ENCODE results near the gene CLEC4G. TPM values are rescaled to one million over a fixed set of nuclear protein-coding genes. Genes with fewer than 3 reads are reported as not detected.
"Not testable (repeated sequence)": the region's sequence is repeated elsewhere in the genome, so short reads cannot be mapped to it uniquely, and the experiment has no call there.

CLEC4G gene
- total RNA-seq, 2 donors from 2014 or later: 0.57 TPM; not detected in 1

DNA sequence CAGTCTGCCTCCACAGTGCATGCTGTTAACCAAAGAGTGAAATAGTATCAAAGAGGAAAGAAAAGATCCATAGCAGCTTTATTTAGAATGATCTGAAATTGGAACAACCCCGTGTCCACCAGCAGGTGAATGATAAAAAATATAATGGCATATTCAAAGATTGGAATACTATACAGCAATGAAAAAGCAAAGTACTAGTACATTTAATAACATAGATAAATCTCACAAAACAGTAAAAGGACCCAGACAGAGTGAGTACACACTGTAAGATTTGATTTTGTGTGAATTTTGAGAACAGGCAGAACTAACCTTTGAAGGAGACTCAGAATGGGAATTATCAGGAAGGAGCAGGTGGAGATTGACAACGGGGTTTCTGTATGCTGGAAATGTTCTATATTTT lies 16.3 kb upstream of the CLEC4G start:
- intact Hi-C loops (cut with DNase I): no loop called here
- 83% methylated on average over 2 of the region's 2 CpGs for WGBS
- no peak overlapping the region for H3K27ac ChIP-seq
- no peaks in the 10 kb centered on the region for H3K4me1 ChIP-seq (replicated peaks)
- H3K36me3 ChIP-seq: no peaks in the 10 kb centered on the region
- no peak for DNase-seq (ENCODE audit: low spot score)
- no peaks in the 10 kb centered on the region for H3K9me3 ChIP-seq
- no peak for TF ChIP-seq POLR2A (IDR thresholded peaks at IDR 0.05)
- TF ChIP-seq, protein P1, sequence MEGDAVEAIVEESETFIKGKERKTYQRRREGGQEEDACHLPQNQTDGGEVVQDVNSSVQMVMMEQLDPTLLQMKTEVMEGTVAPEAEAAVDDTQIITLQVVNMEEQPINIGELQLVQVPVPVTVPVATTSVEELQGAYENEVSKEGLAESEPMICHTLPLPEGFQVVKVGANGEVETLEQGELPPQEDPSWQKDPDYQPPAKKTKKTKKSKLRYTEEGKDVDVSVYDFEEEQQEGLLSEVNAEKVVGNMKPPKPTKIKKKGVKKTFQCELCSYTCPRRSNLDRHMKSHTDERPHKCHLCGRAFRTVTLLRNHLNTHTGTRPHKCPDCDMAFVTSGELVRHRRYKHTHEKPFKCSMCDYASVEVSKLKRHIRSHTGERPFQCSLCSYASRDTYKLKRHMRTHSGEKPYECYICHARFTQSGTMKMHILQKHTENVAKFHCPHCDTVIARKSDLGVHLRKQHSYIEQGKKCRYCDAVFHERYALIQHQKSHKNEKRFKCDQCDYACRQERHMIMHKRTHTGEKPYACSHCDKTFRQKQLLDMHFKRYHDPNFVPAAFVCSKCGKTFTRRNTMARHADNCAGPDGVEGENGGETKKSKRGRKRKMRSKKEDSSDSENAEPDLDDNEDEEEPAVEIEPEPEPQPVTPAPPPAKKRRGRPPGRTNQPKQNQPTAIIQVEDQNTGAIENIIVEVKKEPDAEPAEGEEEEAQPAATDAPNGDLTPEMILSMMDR (IDR thresholded peaks at IDR 0.05): no peak
- TF ChIP-seq POLR2AphosphoS5 (IDR thresholded peaks at IDR 0.05): no peak
- H3K27me3 ChIP-seq (replicated peaks; ENCODE audit: insufficient read depth): no peaks in the 10 kb centered on the region
- H3K4me3 ChIP-seq: no peak overlapping the region

DNA sequence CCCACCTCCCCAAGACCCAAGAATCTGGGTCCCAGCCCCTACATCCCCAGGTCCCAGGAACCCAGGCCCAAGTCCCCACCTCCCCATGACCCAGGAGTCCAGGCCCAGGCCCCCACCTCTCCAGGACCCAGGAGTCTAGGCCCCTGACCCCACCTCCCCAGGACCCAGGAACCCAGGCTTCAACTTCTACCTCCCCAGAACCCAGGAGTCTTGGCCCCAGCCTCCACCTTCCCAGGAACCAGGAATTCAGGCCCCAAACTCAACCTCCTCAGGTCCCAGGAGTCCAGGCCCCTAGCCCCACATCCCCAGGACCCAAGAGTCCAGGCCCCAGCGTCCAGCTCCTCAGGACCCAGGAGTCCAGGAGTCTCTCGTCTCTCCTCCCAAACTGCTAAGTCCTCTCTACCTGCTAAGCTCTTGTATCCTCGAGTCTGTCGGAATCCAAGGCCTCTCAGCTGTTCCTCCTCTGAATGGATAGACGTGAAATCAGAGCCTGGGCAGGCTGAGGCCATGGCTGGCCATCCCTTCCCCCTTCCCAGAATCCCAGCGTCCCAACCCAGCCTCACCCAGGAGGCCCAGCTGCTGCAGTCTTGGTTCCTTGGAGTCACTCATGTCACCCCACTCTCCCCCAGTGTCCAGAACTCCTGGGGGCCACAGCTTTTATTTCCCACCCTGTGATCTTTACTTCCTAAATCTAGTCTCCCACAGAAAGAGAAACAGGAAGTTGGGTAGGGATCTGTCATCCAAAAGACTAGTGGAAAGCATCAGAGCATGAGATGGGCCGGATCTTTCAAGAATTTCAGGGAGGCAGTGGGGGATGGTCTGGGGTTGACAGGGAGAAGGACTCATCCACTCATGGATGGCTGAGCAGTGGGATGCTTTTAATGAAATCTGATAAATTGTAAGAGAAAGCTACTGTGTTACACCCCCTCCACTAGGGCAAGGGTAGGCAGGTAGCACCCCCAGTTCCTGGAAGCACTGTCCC lies 15.3 kb upstream of the CLEC4G start, which contains the start of gene CD209:
CD209 (minus strand) TSS at position 632 of the 982 bp plus-strand sequence; CDS start at position 609, 23 bp downstream.
- Histone ChIP-seq H3K4me1 (replicated peaks) (no peaks in the 10 kb centered on the region), H3K4me3 (no peak within 1 kb of the TSS), H3K27ac (no peak within 1 kb of the TSS), H3K36me3 (no peaks in the 10 kb centered on the region), H3K27me3 (replicated peaks; ENCODE audit: insufficient read depth) (no peaks in the 10 kb centered on the region), H3K9me3 (no peaks in the 10 kb centered on the region)
- TF ChIP-seq, protein P1 (IDR thresholded peaks at IDR 0.05): no peak
- TF ChIP-seq POLR2AphosphoS5 (IDR thresholded peaks at IDR 0.05) (no peak), POLR2A (IDR thresholded peaks at IDR 0.05) (no peak)
- 62% methylated on average over 7 of the region's 7 CpGs for WGBS
- intact Hi-C loops (cut with DNase I): no loop called here
- DNase-seq (ENCODE audit: low spot score): no peak

DNA sequence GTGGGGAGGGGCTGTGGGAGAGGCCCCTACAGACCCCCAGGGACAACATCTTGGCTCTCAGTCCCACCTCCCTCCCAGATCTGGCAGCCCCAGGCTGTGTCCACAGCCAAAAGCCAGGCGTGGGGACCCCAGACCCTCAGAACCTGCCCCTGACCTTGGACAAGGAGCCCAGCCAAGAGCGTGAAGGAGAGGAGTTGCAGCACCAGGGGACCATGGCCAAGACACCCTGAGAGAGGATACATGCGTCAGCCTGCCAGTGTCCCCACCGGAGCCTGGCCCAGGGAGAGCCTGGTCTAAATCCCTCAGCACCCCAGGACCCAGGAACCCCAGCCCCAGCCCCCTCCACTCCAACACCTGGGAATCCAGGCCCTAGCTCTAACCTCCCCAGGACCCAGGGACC lies 14.4 kb upstream of the CLEC4G start:
- 66% methylated on average over 3 of the region's 4 CpGs for WGBS
- DNase-seq (ENCODE audit: low spot score); H3K36me3 ChIP-seq; H3K27me3 ChIP-seq (replicated peaks; ENCODE audit: insufficient read depth); H3K27ac ChIP-seq; H3K4me1 ChIP-seq (replicated peaks); H3K4me3 ChIP-seq; intact Hi-C loops (cut with DNase I); H3K9me3 ChIP-seq: not testable (repeated sequence)

DNA sequence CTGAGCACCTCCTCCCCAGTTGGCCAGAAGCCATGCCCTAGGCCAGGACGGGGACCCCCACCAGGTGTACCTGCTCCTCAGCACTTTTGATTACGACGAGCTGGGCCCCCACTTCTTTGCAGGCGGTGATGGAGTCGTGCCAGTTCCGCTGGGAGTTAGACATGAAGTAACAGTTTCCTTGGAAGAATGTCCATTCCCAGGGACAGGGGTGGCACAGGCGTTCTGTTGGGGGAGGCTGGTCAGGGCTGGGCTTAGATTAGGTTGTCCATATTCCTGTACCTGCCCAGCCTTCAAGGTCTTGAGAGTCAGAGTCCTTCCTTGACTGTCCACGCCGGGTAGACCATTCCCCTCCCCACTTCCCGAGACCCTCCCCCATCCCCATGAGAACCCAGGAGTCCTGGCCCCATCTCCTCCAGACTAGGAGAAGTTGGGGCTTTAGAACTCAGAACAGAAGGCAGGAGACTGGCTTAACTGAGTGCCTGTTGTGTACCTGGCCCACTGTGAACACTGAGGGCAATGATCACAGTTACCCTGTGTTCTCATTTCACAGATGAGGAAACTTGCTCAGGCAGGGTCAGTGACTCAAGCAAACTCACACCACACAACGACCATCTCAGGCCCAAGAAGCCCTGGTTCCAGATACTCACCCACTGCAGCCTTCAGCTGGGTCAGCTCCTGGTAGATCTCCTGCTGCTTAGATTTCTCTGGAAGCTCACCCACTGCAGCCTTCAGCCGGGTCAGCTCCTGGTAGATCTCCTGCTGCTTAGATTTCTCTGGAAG lies 13.2 kb upstream of the CLEC4G start:
- TF ChIP-seq POLR2A (IDR thresholded peaks at IDR 0.05) (no peak), POLR2AphosphoS5 (IDR thresholded peaks at IDR 0.05) (no peak)
- TF ChIP-seq, protein P1 (IDR thresholded peaks at IDR 0.05): no peak

DNA sequence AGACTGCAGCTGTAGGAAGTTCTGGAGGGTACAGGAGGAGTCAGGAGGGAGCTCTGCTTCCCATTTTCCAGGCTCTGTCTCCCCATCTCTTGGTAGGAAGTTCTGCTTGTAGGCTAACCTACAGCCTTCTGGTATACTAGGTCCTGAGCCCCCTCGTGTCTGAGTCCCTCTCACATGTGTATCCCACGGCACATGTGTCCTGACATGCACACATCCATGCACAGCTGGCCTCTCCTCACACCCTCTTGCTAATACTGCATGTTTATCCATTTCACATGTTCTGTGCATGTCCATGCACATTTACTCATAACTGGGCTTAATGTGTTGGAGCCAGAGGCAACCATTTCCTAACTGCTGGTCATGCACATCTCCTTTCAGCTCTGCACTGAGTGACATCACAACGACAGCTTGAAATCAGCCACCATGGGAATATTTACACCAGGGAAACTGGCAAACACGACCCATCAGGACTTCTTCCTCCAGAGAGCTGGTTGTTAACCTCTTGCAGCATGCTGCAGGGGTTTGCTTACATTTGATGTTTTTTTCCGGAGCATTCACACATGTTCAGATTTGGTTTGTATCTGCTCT lies 12.4 kb upstream of the CLEC4G start:
- Histone ChIP-seq H3K4me3 (no peak overlapping the region), H3K9me3 (no peaks in the 10 kb centered on the region), H3K27me3 (replicated peaks; ENCODE audit: insufficient read depth) (no peaks in the 10 kb centered on the region), H3K4me1 (replicated peaks) (no peaks in the 10 kb centered on the region), H3K36me3 (no peaks in the 10 kb centered on the region), H3K27ac (no peak overlapping the region)
- DNase-seq (ENCODE audit: low spot score): no peak
- 71% methylated on average over 5 of the region's 5 CpGs for WGBS
- intact Hi-C loops (cut with DNase I): no loop called here
- TF ChIP-seq POLR2AphosphoS5 (IDR thresholded peaks at IDR 0.05): no peak
- TF ChIP-seq, protein P1 (IDR thresholded peaks at IDR 0.05): no peak
- no peak for TF ChIP-seq POLR2A (IDR thresholded peaks at IDR 0.05)

More for the DNA sequence above, 13.2 kb upstream of the CLEC4G start:
- DNase-seq (ENCODE audit: low spot score): no peak
- no peaks in the 10 kb centered on the region for H3K9me3 ChIP-seq
- intact Hi-C loops (cut with DNase I): no loop called here
- WGBS: 69% methylated on average over 12 of the region's 12 CpGs
- no peak overlapping the region for H3K27ac ChIP-seq
- no peaks in the 10 kb centered on the region for H3K36me3 ChIP-seq
- H3K4me3 ChIP-seq: no peak overlapping the region
- H3K27me3 ChIP-seq (replicated peaks; ENCODE audit: insufficient read depth): no peaks in the 10 kb centered on the region
- no peaks in the 10 kb centered on the region for H3K4me1 ChIP-seq (replicated peaks)
